Fibroblast of skin of right quadriceps (primary cell): ENCODE measurements around the gene STON2.
"Not testable (repeated sequence)": the region's sequence is repeated elsewhere in the genome, so short reads cannot be mapped to it uniquely, and the experiment has no call there.

Experiments used
- DNase-seq: peaks from one replicate; pipeline ENCODE4 v3.0.0-alpha.2; 2013

Gene STON2

GRCh38 chr14:81416194-81416952 lies 16.2 kb upstream of the STON2 start:
- no peak for DNase-seq

GRCh38 chr14:81415781-81416180 lies 15.7 kb upstream of the STON2 start:
- no peak for DNase-seq

- no peak for DNase-seq
These were observed 14.0 kb upstream of the STON2 start for GRCh38 chr14:81414123-81414522.

- DNase-seq, result no peak
These were observed 12.7 kb upstream of the STON2 start for GRCh38 chr14:81412779-81413178.

- no peak for DNase-seq
These were observed 8.5 kb upstream of the STON2 start for GRCh38 chr14:81408595-81408994.

GRCh38 chr14:81406863-81407262 lies 6.7 kb upstream of the STON2 start:
- peak; percentile 39 for DNase-seq

- peak; percentile 23 for DNase-seq
These were observed 2.0 kb upstream of the STON2 start for GRCh38 chr14:81402123-81402495.

- peak; percentile 95 for DNase-seq
These were observed 1.4 kb upstream of the STON2 start for GRCh38 chr14:81401420-81402122.

- peak; percentile 98 for DNase-seq
These were observed 728 bp upstream of the STON2 start for GRCh38 chr14:81400852-81401251.

- no peak for DNase-seq
These were observed 1.8 kb downstream of the STON2 start for GRCh38 chr14:81398196-81398891.

GRCh38 chr14:81396113-81396512 lies 4.0 kb downstream of the STON2 start:
- peak; percentile 13 for DNase-seq

- no peak for DNase-seq
These were observed 5.4 kb downstream of the STON2 start for GRCh38 chr14:81394739-81395138.

- no peak for DNase-seq
These were observed 7.0 kb downstream of the STON2 start for GRCh38 chr14:81392976-81393643.

GRCh38 chr14:81392052-81392451 lies 8.1 kb downstream of the STON2 start:
- DNase-seq, result no peak

GRCh38 chr14:81390696-81391095 lies 9.4 kb downstream of the STON2 start:
- peak; percentile 38 for DNase-seq

- no peak for DNase-seq
These were observed 11.8 kb downstream of the STON2 start for GRCh38 chr14:81388336-81388735.

GRCh38 chr14:81386290-81386745 lies 13.8 kb downstream of the STON2 start:
- no peak for DNase-seq

GRCh38 chr14:81385886-81386285 lies 14.2 kb downstream of the STON2 start:
- DNase-seq, result no peak

GRCh38 chr14:81385419-81385818 lies 14.7 kb downstream of the STON2 start:
- no peak for DNase-seq

GRCh38 chr14:81384900-81385299 lies 15.2 kb downstream of the STON2 start:
- peak; percentile 58 for DNase-seq

- no peak for DNase-seq
These were observed 17.5 kb downstream of the STON2 start for GRCh38 chr14:81382517-81383225.

- DNase-seq, result not testable (repeated sequence)
These were observed 20.1 kb downstream of the STON2 start for GRCh38 chr14:81380009-81380408.

GRCh38 chr14:81371802-81372201 lies 28.3 kb downstream of the STON2 start:
- no peak for DNase-seq
